Measurements from ENCODE around the gene DNAJC30.
"Not testable (repeated sequence)": the region's sequence is repeated elsewhere in the genome, so short reads cannot be mapped to it uniquely, and the experiment has no call there.

DNAJC30 gene

DNA sequence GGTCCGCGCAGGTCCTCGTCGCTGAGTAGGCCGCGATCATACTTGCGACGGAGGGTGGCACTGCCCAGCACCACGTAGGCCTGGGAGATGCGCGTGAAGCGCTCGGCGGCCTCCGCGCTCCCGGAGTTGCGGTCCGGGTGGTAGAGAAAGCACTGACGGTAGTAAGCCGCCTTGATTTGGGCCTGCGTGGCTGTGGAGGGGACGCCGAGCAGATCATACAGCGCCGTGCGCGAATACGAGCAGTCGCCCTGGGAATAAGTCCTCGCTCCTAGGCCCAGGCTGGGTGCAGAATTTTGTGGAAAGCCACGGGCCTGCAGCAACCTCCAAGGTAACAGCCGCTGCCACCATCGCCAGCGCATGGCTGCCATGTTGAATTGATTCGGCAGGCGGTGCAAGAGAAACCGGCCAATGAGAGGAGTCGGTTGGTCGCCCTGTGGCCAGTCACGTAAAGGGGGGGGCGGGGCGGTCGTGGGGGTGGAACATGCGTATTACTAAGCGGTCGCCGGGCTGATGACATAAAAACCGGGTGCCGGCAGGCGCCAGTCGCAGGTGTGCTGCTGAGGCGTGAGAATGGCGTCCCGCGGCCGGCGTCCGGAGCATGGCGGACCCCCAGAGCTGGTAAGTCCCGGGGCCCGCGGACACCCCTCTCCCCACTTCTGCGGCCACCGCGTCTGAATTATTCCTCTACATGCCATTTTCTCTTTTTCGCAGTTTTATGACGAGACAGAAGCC, at the start of gene DNAJC30, which contains the start of gene BUD23:
DNAJC30 (minus strand) TSS at position 398 of the 732 bp plus-strand sequence; CDS start at position 368, 30 bp downstream.
BUD23 (plus strand) TSS at position 542 of the 732 bp plus-strand sequence; CDS start at position 571, 29 bp downstream.
- DNase-seq (ENCODE audit: low read depth in 2 of 2), result peak; percentile 94

DNA sequence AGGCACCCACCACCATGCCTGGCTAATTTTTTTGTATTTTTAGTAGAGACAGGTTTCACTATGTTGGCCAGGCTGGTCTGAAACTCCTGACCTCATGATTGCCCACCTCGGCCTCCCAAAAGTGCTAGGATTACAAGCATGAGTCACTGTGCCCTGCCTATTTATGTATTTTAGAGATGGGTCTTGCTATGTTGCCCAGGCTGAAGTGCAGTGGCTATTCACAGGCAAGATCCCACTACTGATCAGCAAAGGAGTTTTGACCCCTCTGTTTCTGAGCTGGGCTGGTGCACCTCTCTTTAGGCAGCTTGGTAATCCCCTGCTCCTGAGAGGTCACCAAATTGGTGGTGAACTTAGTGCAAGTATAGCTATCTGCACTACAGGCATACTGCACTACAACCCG, 49.1 kb upstream of the DNAJC30 start:
- DNase-seq (ENCODE audit: low read depth in 2 of 2), result no peak

DNA sequence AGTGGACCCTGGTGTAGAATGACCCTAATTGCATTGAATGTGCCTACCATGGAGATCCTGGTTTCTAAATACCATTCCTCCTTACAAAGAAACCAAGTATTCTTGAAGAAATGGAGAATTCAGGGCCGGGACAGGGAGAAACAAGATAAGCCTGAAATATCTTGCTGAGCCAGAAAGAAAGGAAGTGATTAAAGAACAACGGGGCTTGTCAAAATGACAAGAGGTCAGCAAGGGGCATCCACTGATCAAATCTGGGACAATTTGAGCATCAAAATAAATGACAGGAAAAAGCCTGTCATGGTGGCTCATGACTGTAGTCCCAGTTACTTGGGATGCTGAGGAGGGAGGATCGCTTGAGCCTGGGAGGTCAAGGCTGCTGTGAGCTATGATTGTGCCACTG, 47.2 kb upstream of the DNAJC30 start:
- no peak for DNase-seq (ENCODE audit: low read depth in 2 of 2)

- no peak for DNase-seq (ENCODE audit: low read depth in 2 of 2)
These were observed 45.3 kb upstream of the DNAJC30 start for GRCh38 chr7:73728551-73728950.

- no peak for DNase-seq (ENCODE audit: low read depth in 2 of 2)
These were observed 44.7 kb upstream of the DNAJC30 start for GRCh38 chr7:73727952-73728351.

- no peak for DNase-seq (ENCODE audit: low read depth in 2 of 2)
These were observed 42.8 kb upstream of the DNAJC30 start for GRCh38 chr7:73726083-73726466.

GRCh38 chr7:73723813-73724212, 40.6 kb upstream of the DNAJC30 start:
- no peak for DNase-seq (ENCODE audit: low read depth in 2 of 2)

GRCh38 chr7:73722785-73723184, 39.5 kb upstream of the DNAJC30 start:
- DNase-seq (ENCODE audit: low read depth in 2 of 2), result no peak

GRCh38 chr7:73722182-73722581, 38.9 kb upstream of the DNAJC30 start:
- DNase-seq (ENCODE audit: low read depth in 2 of 2), result not testable (repeated sequence)

DNA sequence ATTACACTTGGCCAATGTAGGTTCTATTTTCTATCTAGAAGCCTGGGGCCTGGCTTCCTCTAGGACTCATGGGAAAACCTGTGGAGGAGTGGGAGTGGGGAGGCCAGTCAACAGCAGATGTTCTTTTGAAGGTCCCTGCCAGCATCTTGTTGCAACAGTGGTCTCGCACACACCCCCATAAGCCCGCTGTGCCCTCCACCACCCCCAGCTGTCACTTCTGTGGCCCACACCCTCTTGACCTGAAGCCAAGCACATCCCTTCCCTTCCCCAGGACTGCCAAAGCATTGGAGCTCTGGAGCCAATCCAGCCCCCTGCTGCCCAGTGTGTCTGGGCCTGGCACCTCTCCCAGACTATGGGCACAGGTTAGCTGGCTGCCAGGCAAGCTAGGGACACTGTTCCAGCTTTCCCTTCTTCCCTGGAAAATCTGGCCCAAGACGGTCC, 38.1 kb upstream of the DNAJC30 start:
- DNase-seq (ENCODE audit: low read depth in 2 of 2), result no peak

DNA sequence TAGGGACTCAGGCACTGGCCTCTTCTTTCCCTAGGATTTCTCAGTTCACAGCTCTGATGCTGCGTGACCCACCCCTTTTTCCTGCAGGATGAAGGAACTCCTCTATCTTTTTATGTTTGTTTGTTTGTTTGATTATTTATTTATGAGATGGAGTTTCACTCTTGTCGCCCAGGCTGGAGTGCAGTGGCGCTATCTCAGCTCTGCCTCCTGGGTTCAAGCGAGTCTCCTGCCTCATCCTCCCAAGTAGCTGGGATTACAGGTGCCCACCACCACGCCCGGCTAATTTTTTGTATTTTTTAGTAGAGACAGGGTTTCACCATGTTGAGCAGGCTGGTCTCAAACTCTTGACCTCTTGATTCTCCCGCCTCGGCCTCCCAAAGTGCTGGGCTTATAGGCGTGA, 37.2 kb upstream of the DNAJC30 start:
- not testable (repeated sequence) for DNase-seq (ENCODE audit: low read depth in 2 of 2)

DNA sequence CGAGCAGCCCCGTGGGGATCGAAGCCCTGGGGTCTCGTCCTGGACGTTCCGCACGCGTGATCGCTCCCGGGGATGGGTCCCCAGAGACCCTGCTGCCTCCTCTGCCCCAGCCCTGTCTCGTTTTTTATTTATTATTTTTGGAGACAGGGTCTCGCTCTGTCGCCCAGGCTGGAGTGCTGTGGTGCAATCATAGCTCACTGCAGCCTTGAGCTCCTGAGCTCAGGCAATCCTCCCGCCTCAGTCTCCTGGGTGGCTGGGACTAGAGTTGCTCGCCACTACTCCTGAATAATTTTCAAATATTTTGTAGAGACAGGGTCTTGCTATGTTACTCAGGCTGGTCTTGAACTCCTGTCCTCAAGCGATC, 36.5 kb upstream of the DNAJC30 start:
- no peak for DNase-seq (ENCODE audit: low read depth in 2 of 2)

GRCh38 chr7:73718905-73719805, 35.9 kb upstream of the DNAJC30 start, which contains the start of gene STX1A:
TSS of gene STX1A (minus strand) at chr7:73719669. CDS start at chr7:73719631, 38 bp downstream.
- peak; percentile 43 to 53 for DNase-seq (ENCODE audit: low read depth in 2 of 2)

DNA sequence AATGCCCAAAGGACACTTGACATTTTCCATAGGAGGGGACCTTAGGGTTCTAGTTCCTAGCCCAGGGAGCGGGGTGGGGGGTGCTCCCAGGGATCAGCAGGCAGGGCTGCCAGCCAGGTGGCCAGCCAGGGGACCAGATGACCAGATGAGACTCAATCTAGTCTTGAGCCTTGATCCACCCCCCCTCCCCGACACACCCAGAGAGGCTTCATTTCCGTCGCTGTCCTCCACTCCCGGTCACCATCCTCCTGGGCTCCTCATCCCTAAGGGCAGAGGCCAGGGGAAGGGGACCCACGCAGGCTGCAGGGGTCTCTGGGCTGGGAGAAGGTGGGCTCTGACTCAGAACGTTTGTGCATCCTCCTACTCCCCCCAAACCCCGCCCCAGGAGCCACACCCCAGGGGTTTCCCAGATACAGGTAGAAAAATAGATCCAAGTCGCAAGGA, 35.2 kb upstream of the DNAJC30 start:
- no peak for DNase-seq (ENCODE audit: low read depth in 2 of 2)

GRCh38 chr7:73717991-73718405, 34.7 kb upstream of the DNAJC30 start:
- peak; percentile 63 to 65 for DNase-seq (ENCODE audit: low read depth in 2 of 2)

DNA sequence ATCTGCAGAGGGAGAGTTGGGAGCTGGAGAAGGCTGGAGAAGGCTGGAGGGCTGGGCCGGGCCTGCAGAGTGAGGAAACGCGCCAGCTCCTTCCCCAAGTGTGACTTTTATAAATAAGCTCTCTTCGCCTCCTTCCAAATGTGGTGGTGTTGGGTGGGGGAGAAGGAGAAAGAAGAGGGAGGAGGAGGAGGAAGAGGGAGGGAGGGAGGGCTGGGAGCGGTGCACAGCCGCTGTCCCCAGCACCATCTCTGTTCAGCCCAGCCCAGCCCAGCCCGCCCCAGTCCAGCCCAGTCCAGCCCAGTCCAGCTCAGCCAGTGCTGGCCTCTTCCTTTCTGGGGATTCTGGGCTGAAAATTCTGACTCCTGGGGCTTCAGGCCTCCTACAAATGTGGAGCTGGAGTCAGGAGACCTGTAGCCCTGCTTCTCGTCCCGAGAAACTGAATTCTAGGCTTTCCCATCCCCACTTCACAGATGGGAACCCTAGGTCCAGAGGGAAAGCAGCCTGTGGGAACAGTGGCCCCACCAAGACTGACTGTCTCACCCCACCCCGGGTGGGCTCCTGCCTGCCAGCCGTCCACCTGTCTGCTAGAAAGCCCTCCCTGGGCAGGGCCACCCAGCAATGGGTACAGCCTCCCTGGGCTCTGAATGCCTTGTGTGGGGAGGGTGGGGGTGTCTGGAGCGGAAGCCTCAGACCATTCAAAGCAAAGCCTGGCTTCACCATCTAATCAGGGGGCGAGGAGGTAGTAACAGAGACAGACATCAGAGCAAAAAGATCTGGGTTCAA, 34.0 kb upstream of the DNAJC30 start:
- DNase-seq (ENCODE audit: low read depth in 2 of 2), result no peak

DNA sequence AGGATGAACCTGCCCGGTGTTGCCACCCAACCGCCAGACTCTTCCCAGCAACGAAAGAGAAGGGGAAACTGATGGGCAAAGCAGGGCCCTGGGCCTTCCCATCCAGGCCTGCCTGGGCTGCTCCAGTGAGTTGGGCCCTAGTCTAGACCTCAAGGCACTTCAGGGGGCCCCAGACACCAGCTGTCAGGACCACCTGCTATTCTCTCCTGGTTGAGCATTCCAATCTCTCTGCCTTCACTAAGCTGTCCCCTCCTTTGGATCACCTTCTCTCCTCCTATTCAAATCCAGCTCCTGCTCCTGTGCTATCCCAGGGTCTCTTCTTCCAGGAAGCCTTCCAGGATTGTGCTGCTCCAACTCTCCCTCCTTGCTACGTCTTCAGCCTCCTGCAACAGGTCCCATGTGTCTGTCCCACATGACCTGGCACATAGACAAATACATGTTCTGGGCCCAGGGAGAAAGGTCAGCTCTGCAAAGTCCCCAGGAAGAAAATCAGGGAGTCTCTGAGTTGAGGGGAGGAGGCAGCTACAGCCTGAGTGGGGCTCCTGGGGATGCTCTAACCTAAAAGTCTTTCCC, 33.2 kb upstream of the DNAJC30 start:
- no peak for DNase-seq (ENCODE audit: low read depth in 2 of 2)

DNA sequence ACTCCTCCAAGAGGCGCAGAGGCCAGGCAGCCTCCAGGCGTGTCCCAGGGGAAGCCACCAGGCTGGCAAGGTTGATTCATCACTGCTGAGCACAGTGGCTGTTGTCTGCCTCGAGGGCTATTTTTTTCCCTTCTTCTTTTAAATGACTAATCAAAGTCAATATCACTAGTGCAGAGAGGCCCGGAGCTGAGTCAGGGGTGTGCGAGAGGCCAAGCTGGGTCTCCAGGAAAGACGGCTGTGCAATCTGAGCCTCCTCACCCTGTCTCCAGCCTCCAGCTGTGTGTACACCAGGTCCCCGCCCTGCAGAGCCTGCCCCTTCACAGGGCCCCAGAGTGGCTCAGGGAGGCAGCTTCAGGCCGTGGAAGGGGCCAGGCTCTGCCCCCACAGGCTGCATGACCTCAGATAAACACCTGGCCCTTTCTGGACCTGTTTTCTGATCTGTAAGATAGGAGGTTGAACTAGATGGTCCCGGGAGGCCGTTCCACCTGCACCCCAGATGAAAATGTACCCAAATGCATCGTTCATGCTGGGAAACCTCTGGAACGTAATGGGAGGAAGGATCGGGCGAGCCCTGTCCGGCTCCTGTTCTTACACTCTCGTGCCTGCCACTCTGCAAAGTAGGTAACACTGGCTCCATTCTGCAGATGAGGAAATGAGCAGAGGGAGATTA, 32.5 kb upstream of the DNAJC30 start:
- DNase-seq (ENCODE audit: low read depth in 2 of 2), result no peak

GRCh38 chr7:73713319-73713718, 30.1 kb upstream of the DNAJC30 start:
- DNase-seq (ENCODE audit: low read depth in 2 of 2), result not testable (repeated sequence)

- no peak for DNase-seq (ENCODE audit: low read depth in 2 of 2)
These were observed 29.5 kb upstream of the DNAJC30 start for GRCh38 chr7:73712773-73713172.

Data from stimulated activated CD8-positive, alpha-beta memory T cell treated with anti-CD3 and anti-CD28 coated beads, Interleukin-2, amount 100 ng/mL, for 1 hour (primary cell).